Measurements from ENCODE around the gene TXNIP.
A peak's percentile ranks its signal among the peaks of the same experiment; 100 is the strongest.

The TXNIP gene

DNA sequence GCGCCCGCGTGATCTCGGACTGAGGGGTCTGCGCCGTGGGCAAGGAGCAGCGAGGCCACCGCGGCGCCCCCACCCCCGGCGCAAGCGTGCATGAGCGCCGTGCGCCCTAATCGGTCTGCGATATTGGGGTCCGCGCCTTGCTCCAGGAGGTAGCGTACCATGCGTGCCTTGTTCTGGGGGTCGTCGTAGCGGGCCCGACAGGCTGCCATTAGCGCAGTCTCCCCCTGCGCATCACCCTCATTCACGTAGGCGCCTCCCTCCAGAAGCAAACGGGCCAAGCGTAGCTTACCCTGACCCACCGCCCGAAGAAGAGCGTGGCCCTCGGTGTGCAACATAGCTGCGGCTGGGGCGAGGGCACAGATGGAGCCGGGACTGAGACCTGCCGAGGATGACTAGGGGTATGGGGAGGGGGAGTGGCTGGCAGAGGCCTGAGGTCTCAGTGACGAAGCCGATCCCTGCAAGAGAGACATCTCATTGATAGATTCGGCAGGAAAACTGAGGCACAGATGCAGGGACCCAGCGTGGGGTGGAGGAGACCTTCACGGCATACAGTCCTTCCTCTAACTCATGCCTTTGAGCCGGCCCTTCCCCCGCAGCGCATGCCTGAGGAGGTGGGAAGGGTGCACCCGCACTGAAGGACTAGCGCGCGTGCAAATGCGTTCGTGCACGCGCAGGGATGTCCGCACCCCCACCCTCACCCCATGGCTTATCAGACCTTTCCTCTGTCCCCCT lies 34.8 kb downstream of the TXNIP start:
- peak; percentile 2; the same call in 1 of the 3 replicates for ATAC-seq

DNA sequence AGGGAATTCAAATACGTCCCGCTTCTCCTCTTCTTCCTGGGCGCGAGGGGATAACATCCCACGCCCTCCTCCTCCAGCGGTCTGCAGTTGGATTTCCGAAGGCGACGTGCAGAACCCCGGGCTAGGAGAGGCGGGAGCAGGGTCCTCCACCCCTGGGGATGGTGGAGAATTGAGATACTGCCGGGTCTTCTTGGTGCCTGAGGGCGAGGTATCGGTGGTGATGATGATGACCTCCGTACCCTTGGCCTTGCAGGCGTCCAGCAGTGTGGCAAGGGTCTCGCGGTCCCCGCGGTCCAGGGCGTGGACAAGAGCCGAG lies 35.3 kb downstream of the TXNIP start:
- no peak for ATAC-seq
- TF ChIP-seq, protein P1, sequence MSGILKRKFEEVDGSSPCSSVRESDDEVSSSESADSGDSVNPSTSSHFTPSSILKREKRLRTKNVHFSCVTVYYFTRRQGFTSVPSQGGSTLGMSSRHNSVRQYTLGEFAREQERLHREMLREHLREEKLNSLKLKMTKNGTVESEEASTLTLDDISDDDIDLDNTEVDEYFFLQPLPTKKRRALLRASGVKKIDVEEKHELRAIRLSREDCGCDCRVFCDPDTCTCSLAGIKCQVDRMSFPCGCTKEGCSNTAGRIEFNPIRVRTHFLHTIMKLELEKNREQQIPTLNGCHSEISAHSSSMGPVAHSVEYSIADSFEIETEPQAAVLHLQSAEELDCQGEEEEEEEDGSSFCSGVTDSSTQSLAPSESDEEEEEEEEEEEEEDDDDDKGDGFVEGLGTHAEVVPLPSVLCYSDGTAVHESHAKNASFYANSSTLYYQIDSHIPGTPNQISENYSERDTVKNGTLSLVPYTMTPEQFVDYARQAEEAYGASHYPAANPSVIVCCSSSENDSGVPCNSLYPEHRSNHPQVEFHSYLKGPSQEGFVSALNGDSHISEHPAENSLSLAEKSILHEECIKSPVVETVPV (CRISPR knock-in tag; IDR thresholded peaks at IDR 0.05), result no peak
- TF ChIP-seq TCF4 (CRISPR knock-in tag; IDR thresholded peaks at IDR 0.05; ENCODE audit: borderline replicate concordance) (no peak), OSR1 (CRISPR knock-in tag; IDR thresholded peaks at IDR 0.05) (no peak), ZFP30 (CRISPR knock-in tag; IDR thresholded peaks at IDR 0.05) (no peak), ISL1 (CRISPR knock-in tag; IDR thresholded peaks at IDR 0.05) (no peak), CSDC2 (CRISPR knock-in tag; IDR thresholded peaks at IDR 0.05) (no peak), RARB (CRISPR knock-in tag; IDR thresholded peaks at IDR 0.05) (no peak), ZC3H10 (CRISPR knock-in tag; IDR thresholded peaks at IDR 0.05) (no peak), SNAI2 (CRISPR knock-in tag; IDR thresholded peaks at IDR 0.05) (no peak), ARNTL (CRISPR knock-in tag; IDR thresholded peaks at IDR 0.05; ENCODE audit: borderline replicate concordance, low read depth) (no peak), ESRRG (CRISPR knock-in tag; IDR thresholded peaks at IDR 0.05) (no peak)
- TF ChIP-seq, protein P2, sequence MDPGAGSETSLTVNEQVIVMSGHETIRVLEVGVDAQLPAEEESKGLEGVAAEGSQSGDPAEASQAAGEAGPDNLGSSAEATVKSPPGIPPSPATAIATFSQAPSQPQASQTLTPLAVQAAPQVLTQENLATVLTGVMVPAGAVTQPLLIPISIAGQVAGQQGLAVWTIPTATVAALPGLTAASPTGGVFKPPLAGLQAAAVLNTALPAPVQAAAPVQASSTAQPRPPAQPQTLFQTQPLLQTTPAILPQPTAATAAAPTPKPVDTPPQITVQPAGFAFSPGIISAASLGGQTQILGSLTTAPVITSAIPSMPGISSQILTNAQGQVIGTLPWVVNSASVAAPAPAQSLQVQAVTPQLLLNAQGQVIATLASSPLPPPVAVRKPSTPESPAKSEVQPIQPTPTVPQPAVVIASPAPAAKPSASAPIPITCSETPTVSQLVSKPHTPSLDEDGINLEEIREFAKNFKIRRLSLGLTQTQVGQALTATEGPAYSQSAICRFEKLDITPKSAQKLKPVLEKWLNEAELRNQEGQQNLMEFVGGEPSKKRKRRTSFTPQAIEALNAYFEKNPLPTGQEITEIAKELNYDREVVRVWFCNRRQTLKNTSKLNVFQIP (CRISPR knock-in tag; IDR thresholded peaks at IDR 0.05; ENCODE audit: borderline replicate concordance, low read depth), result no peak
- TF ChIP-seq, protein P3, sequence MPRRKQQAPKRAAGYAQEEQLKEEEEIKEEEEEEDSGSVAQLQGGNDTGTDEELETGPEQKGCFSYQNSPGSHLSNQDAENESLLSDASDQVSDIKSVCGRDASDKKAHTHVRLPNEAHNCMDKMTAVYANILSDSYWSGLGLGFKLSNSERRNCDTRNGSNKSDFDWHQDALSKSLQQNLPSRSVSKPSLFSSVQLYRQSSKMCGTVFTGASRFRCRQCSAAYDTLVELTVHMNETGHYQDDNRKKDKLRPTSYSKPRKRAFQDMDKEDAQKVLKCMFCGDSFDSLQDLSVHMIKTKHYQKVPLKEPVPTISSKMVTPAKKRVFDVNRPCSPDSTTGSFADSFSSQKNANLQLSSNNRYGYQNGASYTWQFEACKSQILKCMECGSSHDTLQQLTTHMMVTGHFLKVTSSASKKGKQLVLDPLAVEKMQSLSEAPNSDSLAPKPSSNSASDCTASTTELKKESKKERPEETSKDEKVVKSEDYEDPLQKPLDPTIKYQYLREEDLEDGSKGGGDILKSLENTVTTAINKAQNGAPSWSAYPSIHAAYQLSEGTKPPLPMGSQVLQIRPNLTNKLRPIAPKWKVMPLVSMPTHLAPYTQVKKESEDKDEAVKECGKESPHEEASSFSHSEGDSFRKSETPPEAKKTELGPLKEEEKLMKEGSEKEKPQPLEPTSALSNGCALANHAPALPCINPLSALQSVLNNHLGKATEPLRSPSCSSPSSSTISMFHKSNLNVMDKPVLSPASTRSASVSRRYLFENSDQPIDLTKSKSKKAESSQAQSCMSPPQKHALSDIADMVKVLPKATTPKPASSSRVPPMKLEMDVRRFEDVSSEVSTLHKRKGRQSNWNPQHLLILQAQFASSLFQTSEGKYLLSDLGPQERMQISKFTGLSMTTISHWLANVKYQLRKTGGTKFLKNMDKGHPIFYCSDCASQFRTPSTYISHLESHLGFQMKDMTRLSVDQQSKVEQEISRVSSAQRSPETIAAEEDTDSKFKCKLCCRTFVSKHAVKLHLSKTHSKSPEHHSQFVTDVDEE (CRISPR knock-in tag; IDR thresholded peaks at IDR 0.05), result no peak
- TF ChIP-seq, protein P4, sequence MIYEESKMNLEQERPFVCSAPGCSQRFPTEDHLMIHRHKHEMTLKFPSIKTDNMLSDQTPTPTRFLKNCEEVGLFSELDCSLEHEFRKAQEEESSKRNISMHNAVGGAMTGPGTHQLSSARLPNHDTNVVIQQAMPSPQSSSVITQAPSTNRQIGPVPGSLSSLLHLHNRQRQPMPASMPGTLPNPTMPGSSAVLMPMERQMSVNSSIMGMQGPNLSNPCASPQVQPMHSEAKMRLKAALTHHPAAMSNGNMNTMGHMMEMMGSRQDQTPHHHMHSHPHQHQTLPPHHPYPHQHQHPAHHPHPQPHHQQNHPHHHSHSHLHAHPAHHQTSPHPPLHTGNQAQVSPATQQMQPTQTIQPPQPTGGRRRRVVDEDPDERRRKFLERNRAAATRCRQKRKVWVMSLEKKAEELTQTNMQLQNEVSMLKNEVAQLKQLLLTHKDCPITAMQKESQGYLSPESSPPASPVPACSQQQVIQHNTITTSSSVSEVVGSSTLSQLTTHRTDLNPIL (CRISPR knock-in tag; IDR thresholded peaks at IDR 0.05; ENCODE audit: low read depth), result no peak

More for the DNA sequence above, 34.8 kb downstream of the TXNIP start:
- TF ChIP-seq ESRRG (CRISPR knock-in tag; IDR thresholded peaks at IDR 0.05) (no peak), PPARA (CRISPR knock-in tag; IDR thresholded peaks at IDR 0.05; ENCODE audit: borderline replicate concordance) (no peak), CSDC2 (CRISPR knock-in tag; IDR thresholded peaks at IDR 0.05) (no peak), TCF4 (CRISPR knock-in tag; IDR thresholded peaks at IDR 0.05; ENCODE audit: borderline replicate concordance) (no peak), ARNTL (CRISPR knock-in tag; IDR thresholded peaks at IDR 0.05; ENCODE audit: borderline replicate concordance, low read depth) (no peak), SNAI2 (CRISPR knock-in tag; IDR thresholded peaks at IDR 0.05) (no peak), ISL1 (CRISPR knock-in tag; IDR thresholded peaks at IDR 0.05) (no peak), ZFP3 (CRISPR knock-in tag; IDR thresholded peaks at IDR 0.05) (no peak), ZNF8 (CRISPR knock-in tag; IDR thresholded peaks at IDR 0.05) (no peak), ZFP30 (CRISPR knock-in tag; IDR thresholded peaks at IDR 0.05) (no peak), TOX (CRISPR knock-in tag; IDR thresholded peaks at IDR 0.05; ENCODE audit: borderline replicate concordance) (no peak)
- TF ChIP-seq, protein P2 (CRISPR knock-in tag; IDR thresholded peaks at IDR 0.05; ENCODE audit: borderline replicate concordance, low read depth), result no peak
- TF ChIP-seq, protein P3 (CRISPR knock-in tag; IDR thresholded peaks at IDR 0.05), result no peak
- TF ChIP-seq, protein P4 (CRISPR knock-in tag; IDR thresholded peaks at IDR 0.05; ENCODE audit: low read depth), result no peak
- TF ChIP-seq, protein P5, sequence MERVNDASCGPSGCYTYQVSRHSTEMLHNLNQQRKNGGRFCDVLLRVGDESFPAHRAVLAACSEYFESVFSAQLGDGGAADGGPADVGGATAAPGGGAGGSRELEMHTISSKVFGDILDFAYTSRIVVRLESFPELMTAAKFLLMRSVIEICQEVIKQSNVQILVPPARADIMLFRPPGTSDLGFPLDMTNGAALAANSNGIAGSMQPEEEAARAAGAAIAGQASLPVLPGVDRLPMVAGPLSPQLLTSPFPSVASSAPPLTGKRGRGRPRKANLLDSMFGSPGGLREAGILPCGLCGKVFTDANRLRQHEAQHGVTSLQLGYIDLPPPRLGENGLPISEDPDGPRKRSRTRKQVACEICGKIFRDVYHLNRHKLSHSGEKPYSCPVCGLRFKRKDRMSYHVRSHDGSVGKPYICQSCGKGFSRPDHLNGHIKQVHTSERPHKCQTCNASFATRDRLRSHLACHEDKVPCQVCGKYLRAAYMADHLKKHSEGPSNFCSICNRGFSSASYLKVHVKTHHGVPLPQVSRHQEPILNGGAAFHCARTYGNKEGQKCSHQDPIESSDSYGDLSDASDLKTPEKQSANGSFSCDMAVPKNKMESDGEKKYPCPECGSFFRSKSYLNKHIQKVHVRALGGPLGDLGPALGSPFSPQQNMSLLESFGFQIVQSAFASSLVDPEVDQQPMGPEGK (CRISPR knock-in tag; IDR thresholded peaks at IDR 0.05; ENCODE audit: borderline replicate concordance), result no peak

Data from SK-N-SH treated with all-trans-retinoic acid at 6 μM for 48 hours (cell line).